Measurements from ENCODE around the gene KRT38. TPM values are rescaled to one million over a fixed set of nuclear protein-coding genes. Genes with fewer than 3 reads are reported as not detected.

Gene KRT38
- polyA plus RNA-seq, 1 of the 3 experiments (the other 2 are of a cell fraction) = not detected

- CTCF ChIA-PET = interaction anchor here (0.8 kb wide), 1 partner anchor 252 kb away, joined by 3 read pairs; no protein-coding TSS in a partner anchor
- H3K36me3 ChIP-seq (replicated peaks in 1 of 2; ENCODE audit: control insufficient read depth in 1 of 2, insufficient read depth in 2 of 2, low read length in 1 of 2) = no peaks in the 10 kb centered on the region
- no peak for DNase-seq
These were observed 29.5 kb downstream of the KRT38 start for GRCh38 chr17:41411072-41411840.

DNA sequence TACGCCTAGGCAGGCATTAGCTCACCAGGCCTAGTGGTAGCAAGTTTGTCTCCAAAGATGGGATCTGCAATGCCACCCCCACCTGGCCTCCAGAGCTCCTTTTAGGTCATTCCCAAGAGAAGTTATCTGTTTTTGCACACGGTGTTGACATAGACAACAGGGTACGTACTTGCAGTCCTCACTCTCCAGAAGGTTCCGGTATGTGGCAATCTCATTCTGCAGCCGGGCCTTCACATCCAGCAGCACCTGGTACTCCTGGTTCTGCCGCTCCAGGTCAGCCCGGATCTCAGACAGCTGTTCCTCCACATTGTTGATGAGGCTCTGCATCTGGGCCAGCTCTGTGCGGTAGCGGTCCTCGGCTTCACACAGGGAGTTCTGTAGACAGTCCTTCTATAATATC, 33.6 kb downstream of the KRT38 start:
- H3K9me3 ChIP-seq = no peaks in the 10 kb centered on the region
- H3F3A ChIP-seq (replicated peaks; ENCODE audit: insufficient read depth) = peaks cover 7% of the 10 kb centered on the region
- H3K9me2 ChIP-seq = no peaks in the 10 kb centered on the region
- no peaks in the 10 kb centered on the region for H4K20me1 ChIP-seq (ENCODE audit: insufficient read depth)
- ChIA-PET CTCF (interaction anchor here (0.7 to 5.6 kb wide), 5 partner anchors 11 to 259 kb away, joined by 3 to 46 read pairs (median 4); no protein-coding TSS in a partner anchor), POLR2A (no interaction called here)
- H3K4me3 ChIP-seq (ENCODE audit: low read depth in 2 of 2, low read length in 1 of 2) = no peak overlapping the region
- H3K36me3 ChIP-seq (replicated peaks in 1 of 2; ENCODE audit: control insufficient read depth in 1 of 2, insufficient read depth in 2 of 2, low read length in 1 of 2) = no peaks in the 10 kb centered on the region
- H3K27ac ChIP-seq (ENCODE audit: low read depth in 2 of 2, low read length in 1 of 2) = no peak overlapping the region
- H3K79me2 ChIP-seq (ENCODE audit: insufficient read depth) = no peaks in the 10 kb centered on the region
- DNase-seq = no peak
- 77% methylated on average over 3 of the region's 10 CpGs for WGBS (ENCODE audit: low lambda C conversion rate)
- TF ChIP-seq, protein P1, sequence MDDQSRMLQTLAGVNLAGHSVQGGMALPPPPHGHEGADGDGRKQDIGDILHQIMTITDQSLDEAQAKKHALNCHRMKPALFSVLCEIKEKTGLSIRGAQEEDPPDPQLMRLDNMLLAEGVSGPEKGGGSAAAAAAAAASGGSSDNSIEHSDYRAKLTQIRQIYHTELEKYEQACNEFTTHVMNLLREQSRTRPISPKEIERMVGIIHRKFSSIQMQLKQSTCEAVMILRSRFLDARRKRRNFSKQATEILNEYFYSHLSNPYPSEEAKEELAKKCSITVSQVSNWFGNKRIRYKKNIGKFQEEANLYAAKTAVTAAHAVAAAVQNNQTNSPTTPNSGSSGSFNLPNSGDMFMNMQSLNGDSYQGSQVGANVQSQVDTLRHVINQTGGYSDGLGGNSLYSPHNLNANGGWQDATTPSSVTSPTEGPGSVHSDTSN (IDR thresholded peaks at IDR 0.05) = no peak
- TF ChIP-seq TEAD4 (IDR thresholded peaks at IDR 0.05; ENCODE audit: borderline replicate concordance, insufficient read depth) (no peak), NFIC (IDR thresholded peaks at IDR 0.05; ENCODE audit: borderline replicate concordance) (no peak), NRF1 (IDR thresholded peaks at IDR 0.05; ENCODE audit: low read depth, low read length) (no peak), ELF1 (IDR thresholded peaks at IDR 0.05) (no peak), EZH2phosphoT487 (IDR thresholded peaks at IDR 0.05; ENCODE audit: borderline replicate concordance, low read depth) (no peak), JUND (IDR thresholded peaks at IDR 0.05) (no peak), SIN3A (IDR thresholded peaks at IDR 0.05; ENCODE audit: borderline replicate concordance, low read depth, low read length) (no peak)
- TF ChIP-seq, protein P2, sequence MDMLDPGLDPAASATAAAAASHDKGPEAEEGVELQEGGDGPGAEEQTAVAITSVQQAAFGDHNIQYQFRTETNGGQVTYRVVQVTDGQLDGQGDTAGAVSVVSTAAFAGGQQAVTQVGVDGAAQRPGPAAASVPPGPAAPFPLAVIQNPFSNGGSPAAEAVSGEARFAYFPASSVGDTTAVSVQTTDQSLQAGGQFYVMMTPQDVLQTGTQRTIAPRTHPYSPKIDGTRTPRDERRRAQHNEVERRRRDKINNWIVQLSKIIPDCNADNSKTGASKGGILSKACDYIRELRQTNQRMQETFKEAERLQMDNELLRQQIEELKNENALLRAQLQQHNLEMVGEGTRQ (IDR thresholded peaks at IDR 0.05; ENCODE audit: borderline replicate concordance, low read depth, low read length) = no peak
- peaks cover 0 to 13% of the 10 kb centered on the region in 2 experiments; a peak in 2 of 4 replicates for H3K4me1 ChIP-seq (ENCODE audit: control insufficient read depth in 1 of 2, insufficient read depth in 2 of 2, low read depth in 1 of 2, low read length in 1 of 2)
- no peaks in the 10 kb centered on the region for H3K27me3 ChIP-seq (ENCODE audit: insufficient read depth)
- H3K4me2 ChIP-seq = no peak overlapping the region
- H2AFZ ChIP-seq (ENCODE audit: low read depth) = no peak overlapping the region
- no peak overlapping the region for H3K9ac ChIP-seq

More at GRCh38 chr17:41411072-41411840, 29.5 kb downstream of the KRT38 start:
- Histone ChIP-seq H3K4me1 (ENCODE audit: control insufficient read depth in 1 of 2, insufficient read depth in 2 of 2, low read depth in 1 of 2, low read length in 1 of 2) (peaks cover 0 to 10% of the 10 kb centered on the region in 2 experiments; a peak in 2 of 4 replicates), H3K79me2 (ENCODE audit: insufficient read depth) (no peaks in the 10 kb centered on the region), H3K9me3 (no peaks in the 10 kb centered on the region), H3K4me2 (no peak overlapping the region), H3K4me3 (ENCODE audit: low read depth in 2 of 2, low read length in 1 of 2) (no peak overlapping the region), H3K27ac (ENCODE audit: low read depth in 2 of 2, low read length in 1 of 2) (no peak overlapping the region), H3K27me3 (ENCODE audit: insufficient read depth) (no peaks in the 10 kb centered on the region), H3F3A (replicated peaks; ENCODE audit: insufficient read depth) (no peaks in the 10 kb centered on the region), H4K20me1 (ENCODE audit: insufficient read depth) (no peaks in the 10 kb centered on the region), H2AFZ (ENCODE audit: low read depth) (no peak overlapping the region), H3K9me2 (no peaks in the 10 kb centered on the region), H3K9ac (no peak overlapping the region)
- 78% methylated on average over 16 of the region's 20 CpGs for WGBS (ENCODE audit: low lambda C conversion rate)
- no peak for TF ChIP-seq FOSL2 (IDR thresholded peaks at IDR 0.05; ENCODE audit: borderline replicate concordance, low read depth)
- no peak for TF ChIP-seq ELF1 (IDR thresholded peaks at IDR 0.05)
- no peak for TF ChIP-seq SMC3 (IDR thresholded peaks at IDR 0.05; ENCODE audit: low read depth, low read length)
- no peak for TF ChIP-seq POLR2AphosphoS5 (IDR thresholded peaks at IDR 0.05; ENCODE audit: low read depth, low read length)
- no peak for TF ChIP-seq TAF1 (IDR thresholded peaks at IDR 0.05; ENCODE audit: borderline replicate concordance, low read depth, low read length)
- TF ChIP-seq, protein P3, sequence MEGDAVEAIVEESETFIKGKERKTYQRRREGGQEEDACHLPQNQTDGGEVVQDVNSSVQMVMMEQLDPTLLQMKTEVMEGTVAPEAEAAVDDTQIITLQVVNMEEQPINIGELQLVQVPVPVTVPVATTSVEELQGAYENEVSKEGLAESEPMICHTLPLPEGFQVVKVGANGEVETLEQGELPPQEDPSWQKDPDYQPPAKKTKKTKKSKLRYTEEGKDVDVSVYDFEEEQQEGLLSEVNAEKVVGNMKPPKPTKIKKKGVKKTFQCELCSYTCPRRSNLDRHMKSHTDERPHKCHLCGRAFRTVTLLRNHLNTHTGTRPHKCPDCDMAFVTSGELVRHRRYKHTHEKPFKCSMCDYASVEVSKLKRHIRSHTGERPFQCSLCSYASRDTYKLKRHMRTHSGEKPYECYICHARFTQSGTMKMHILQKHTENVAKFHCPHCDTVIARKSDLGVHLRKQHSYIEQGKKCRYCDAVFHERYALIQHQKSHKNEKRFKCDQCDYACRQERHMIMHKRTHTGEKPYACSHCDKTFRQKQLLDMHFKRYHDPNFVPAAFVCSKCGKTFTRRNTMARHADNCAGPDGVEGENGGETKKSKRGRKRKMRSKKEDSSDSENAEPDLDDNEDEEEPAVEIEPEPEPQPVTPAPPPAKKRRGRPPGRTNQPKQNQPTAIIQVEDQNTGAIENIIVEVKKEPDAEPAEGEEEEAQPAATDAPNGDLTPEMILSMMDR (IDR thresholded peaks at IDR 0.05) = no peak
- no peak for TF ChIP-seq TEAD4 (IDR thresholded peaks at IDR 0.05; ENCODE audit: borderline replicate concordance, insufficient read depth)
- TF ChIP-seq ZBTB33 (IDR thresholded peaks at IDR 0.05; ENCODE audit: borderline replicate concordance, low read depth) = no peak
- POLR2A ChIA-PET = no interaction called here
